GM12874 (cell line): ENCODE data around the gene RABL6.

ENCODE experiments used
- CTCF ChIP-seq: IDR thresholded peaks from 2 replicates; pipeline ENCODE4 v1.5.1; 2011; ENCODE audit warnings: low read depth, mild to moderate bottlenecking, control low read depth, low read length, moderate library complexity; ENCODE audit not compliant: insufficient read depth

RABL6 gene

GRCh38 chr9:136792321-136793085 lies 15.2 kb upstream of the RABL6 start:
- no peak for TF ChIP-seq CTCF

DNA sequence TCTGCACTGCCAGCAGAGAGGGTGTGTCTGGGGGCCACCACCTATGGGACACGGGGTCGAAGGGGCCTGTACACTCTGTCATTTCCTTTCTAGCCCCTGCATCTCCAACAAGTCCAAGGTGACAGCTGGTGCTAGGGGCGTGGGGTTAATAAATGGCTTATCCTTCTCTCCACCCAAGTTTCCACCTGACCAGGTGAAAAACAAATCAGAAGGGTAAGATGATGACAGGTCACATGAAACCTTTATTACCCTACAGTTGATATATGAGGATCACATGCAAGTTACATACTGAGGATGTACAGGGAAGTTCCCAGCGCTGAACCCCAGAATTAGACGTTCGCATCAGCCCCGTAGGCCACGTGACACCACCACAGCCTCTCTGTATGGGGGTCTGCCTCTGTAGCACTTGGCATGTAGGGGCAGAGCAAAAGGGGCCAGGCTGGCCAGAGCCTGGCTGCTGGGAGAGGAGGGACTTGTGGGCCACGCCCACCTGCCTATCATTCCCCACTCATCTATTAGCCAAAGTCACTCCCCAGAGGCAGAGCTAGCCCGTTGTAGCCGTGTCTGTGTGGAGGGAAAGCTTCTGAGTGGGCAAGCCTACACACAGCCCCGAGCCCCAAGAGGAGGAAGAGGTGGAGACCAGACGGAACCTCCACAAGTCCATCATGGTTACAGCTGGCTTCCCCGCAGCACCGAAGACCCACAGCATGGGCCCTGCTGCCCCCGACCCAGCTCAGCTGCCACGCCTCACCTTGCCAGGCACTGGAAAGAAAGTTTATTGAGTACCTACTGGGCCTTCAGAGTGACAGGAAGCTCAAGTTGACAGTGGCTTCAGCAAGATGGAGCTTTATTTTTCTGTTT lies 14.4 kb upstream of the RABL6 start:
- TF ChIP-seq CTCF = no peak

DNA sequence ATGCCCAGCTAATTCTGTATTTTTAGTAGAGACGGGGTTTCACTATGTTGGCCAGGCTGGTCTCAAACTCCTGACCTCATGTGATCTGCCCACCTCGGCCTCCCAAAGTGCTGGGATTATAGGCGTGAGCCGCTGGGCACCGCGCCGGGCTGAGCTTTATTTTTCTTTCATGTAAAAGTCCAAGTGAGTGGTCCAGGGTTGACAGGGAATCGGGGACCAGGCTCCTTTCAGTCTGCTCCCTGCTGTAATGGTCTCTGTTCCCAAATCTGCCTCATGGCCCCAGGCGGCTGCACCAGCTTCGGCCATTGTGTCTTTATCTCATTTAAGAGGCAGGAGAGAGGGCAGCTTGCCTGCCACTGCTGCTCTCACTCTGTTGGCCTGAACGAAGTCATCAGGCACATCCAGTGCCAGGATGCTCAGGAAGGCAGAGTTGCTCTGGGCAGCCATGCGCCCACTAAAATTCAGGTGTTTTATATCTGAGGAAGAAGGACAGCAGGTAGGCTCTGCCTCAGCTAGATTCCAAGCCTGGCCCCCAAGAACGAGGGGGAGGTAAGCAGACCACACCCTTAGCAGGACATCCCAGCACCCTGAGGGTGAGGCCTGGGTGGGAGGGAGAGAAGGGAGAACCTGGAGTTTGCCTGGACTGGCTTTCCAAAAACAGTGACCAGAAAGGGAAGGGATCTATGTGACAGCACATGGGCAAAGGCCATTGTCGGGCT lies 13.3 kb upstream of the RABL6 start:
- TF ChIP-seq CTCF = no peak

DNA sequence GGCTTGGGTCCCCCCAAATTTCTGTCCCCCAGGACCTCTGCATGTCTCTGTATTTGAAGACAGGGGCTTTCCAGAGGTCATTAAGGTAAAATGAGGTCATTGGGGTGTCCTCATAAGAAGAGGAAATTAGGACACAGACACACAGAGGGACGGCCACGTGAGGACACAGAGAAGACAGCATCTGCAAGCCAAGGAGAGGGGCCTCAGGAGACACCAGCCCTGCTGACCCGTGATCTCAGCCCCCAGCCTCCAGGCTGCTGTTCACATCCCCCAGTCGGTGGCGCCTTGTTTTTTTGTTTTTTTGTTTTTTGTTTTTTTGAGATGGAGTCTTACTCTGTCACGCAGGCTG lies 12.8 kb upstream of the RABL6 start:
- no peak for TF ChIP-seq CTCF

GRCh38 chr9:136796238-136796774 lies 11.4 kb upstream of the RABL6 start, which contains the start of gene CCDC183:
TSS of gene CCDC183 (plus strand) at chr9:136796338. CDS start at chr9:136796398, 60 bp downstream.
- no peak for TF ChIP-seq CTCF

DNA sequence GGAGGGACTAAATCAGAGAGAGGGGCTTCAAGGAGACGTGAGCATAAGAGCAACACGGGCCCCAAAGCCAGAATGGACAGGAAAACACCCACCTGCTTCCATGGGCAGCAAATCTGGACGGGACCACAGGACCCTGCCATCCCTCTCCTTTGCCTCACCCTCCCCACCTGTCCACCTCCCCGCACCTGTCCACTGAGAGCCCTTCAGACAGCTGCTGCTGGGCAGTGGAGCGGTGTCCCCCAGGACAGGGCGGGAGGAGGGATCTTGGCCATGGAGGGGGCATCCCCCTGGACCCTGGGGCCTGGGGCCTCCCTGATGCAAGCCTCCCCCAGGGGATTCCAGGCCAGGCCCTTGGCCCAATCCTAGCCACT lies 9.1 kb upstream of the RABL6 start:
- no peak for TF ChIP-seq CTCF
